ENCODE data around the gene CHMP5. TPM values are rescaled to one million over a fixed set of nuclear protein-coding genes. Genes with fewer than 3 reads are reported as not detected.

Gene CHMP5
- total RNA-seq, 1 experiment from 2014 or later, result 61.8 TPM

GRCh38 chr9:33329979-33330378 is 65.1 kb downstream of the CHMP5 start:
- Histone ChIP-seq H3K9ac (ENCODE audit: low read length) (no peak overlapping the region), H4K20me1 (ENCODE audit: insufficient read depth) (no peaks in the 10 kb centered on the region), H3K4me1 (ENCODE audit: control insufficient read depth in 1 of 2, insufficient read depth in 2 of 2, low read length in 2 of 2) (no peaks in the 10 kb centered on the region), H3K4me2 (ENCODE audit: low read length) (no peak overlapping the region), H3K9me2 (ENCODE audit: insufficient read depth) (no peaks in the 10 kb centered on the region), H3K36me3 (ENCODE audit: control insufficient read depth in 1 of 2, insufficient read depth in 2 of 2, low read length in 2 of 2) (peaks cover 19 to 22% of the 10 kb centered on the region in 2 experiments; a peak in 3 of 4 replicates), H3K27me3 (ENCODE audit: insufficient read depth, low read length) (no peaks in the 10 kb centered on the region), H3K4me3 (replicated peaks in 1 of 2; ENCODE audit: low read depth in 1 of 2, low read length in 2 of 2) (no peak overlapping the region), H3K9me3 (ENCODE audit: control insufficient read depth in 1 of 2, insufficient read depth in 1 of 2, low read depth in 1 of 2, low read length in 2 of 2) (no peaks in the 10 kb centered on the region), H3K79me2 (ENCODE audit: insufficient read depth, low read length) (no peaks in the 10 kb centered on the region), H2AFZ (ENCODE audit: low read depth, low read length, poor library complexity, severe bottlenecking) (no peak overlapping the region), H3K27ac (ENCODE audit: low read depth, low read length) (no peak overlapping the region)
- ChIA-PET CTCF (no interaction called here), POLR2A (no interaction called here), RAD21 (ENCODE audit: low non-redundant PET in 1 of 2, low total read pairs in 2 of 2, uncharacterized antibody in 2 of 2, unreplicated experiment in 2 of 2) (no interaction called here)
- BruUV-seq (replicated peaks), result no TSS peak
- intact Hi-C loops (cut with micrococcal nuclease), result no loop called here
- TF ChIP-seq POLR2A (IDR thresholded peaks at IDR 0.05; ENCODE audit: borderline replicate concordance, extremely low read depth, insufficient read depth, insufficient read length), result no peak
- no peak for TF ChIP-seq EGR1 (IDR thresholded peaks at IDR 0.05; ENCODE audit: low read depth)
- TF ChIP-seq, protein P1, sequence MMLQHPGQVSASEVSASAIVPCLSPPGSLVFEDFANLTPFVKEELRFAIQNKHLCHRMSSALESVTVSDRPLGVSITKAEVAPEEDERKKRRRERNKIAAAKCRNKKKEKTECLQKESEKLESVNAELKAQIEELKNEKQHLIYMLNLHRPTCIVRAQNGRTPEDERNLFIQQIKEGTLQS (IDR thresholded peaks at IDR 0.05), result no peak
- TF ChIP-seq ZNF274 (IDR thresholded peaks at IDR 0.05; ENCODE audit: low read depth, low read length), result no peak
- no peak for TF ChIP-seq SP1 (IDR thresholded peaks at IDR 0.05; ENCODE audit: low read depth)
- TF ChIP-seq JUND (IDR thresholded peaks at IDR 0.05), result no peak
- no peak for TF ChIP-seq SIN3A (IDR thresholded peaks at IDR 0.05; ENCODE audit: low read depth)
- TF ChIP-seq EZH2phosphoT487 (IDR thresholded peaks at IDR 0.05; ENCODE audit: borderline replicate concordance), result no peak
- TF ChIP-seq CBX3 (IDR thresholded peaks at IDR 0.05; ENCODE audit: low read depth), result no peak
- TF ChIP-seq RAD21 (IDR thresholded peaks at IDR 0.05; ENCODE audit: low read depth), result no peak
- TF ChIP-seq MAX (IDR thresholded peaks at IDR 0.05), result no peak
- no peak for TF ChIP-seq POLR2AphosphoS5 (IDR thresholded peaks at IDR 0.05; ENCODE audit: low read depth, low read length)
- TF ChIP-seq, protein P2, sequence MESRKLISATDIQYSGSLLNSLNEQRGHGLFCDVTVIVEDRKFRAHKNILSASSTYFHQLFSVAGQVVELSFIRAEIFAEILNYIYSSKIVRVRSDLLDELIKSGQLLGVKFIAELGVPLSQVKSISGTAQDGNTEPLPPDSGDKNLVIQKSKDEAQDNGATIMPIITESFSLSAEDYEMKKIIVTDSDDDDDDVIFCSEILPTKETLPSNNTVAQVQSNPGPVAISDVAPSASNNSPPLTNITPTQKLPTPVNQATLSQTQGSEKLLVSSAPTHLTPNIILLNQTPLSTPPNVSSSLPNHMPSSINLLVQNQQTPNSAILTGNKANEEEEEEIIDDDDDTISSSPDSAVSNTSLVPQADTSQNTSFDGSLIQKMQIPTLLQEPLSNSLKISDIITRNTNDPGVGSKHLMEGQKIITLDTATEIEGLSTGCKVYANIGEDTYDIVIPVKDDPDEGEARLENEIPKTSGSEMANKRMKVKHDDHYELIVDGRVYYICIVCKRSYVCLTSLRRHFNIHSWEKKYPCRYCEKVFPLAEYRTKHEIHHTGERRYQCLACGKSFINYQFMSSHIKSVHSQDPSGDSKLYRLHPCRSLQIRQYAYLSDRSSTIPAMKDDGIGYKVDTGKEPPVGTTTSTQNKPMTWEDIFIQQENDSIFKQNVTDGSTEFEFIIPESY (IDR thresholded peaks at IDR 0.05; ENCODE audit: extremely low read depth, insufficient replicate concordance, low read length), result no peak
- TF ChIP-seq FOSL1 (IDR thresholded peaks at IDR 0.05; ENCODE audit: low read depth), result no peak
- TF ChIP-seq CEBPB (IDR thresholded peaks at IDR 0.05; ENCODE audit: low read depth), result no peak
- no peak for TF ChIP-seq YY1 (IDR thresholded peaks at IDR 0.05; ENCODE audit: extremely low read depth, insufficient replicate concordance, low read depth, low read length)
- TF ChIP-seq ELF1 (IDR thresholded peaks at IDR 0.05; ENCODE audit: borderline replicate concordance, low read depth), result no peak
- DNase-seq (ENCODE audit: low read depth, low spot score) (no peak), ATAC-seq (no peak)

All from HCT116 (cell line).